GM18909 (cell line): Measurements from ENCODE around the gene ACSM2A.
"Not testable (repeated sequence)": the region's sequence is repeated elsewhere in the genome, so short reads cannot be mapped to it uniquely, and the experiment has no call there.

Source experiments
- ATAC-seq: cut with Tn5 transposase; IDR thresholded peaks from one replicate; pipeline ENCODE4 v1.9.1; 2021; ENCODE audit warnings: mild to moderate bottlenecking; ENCODE audit not compliant: unreplicated experiment, poor library complexity

ACSM2A gene

DNA sequence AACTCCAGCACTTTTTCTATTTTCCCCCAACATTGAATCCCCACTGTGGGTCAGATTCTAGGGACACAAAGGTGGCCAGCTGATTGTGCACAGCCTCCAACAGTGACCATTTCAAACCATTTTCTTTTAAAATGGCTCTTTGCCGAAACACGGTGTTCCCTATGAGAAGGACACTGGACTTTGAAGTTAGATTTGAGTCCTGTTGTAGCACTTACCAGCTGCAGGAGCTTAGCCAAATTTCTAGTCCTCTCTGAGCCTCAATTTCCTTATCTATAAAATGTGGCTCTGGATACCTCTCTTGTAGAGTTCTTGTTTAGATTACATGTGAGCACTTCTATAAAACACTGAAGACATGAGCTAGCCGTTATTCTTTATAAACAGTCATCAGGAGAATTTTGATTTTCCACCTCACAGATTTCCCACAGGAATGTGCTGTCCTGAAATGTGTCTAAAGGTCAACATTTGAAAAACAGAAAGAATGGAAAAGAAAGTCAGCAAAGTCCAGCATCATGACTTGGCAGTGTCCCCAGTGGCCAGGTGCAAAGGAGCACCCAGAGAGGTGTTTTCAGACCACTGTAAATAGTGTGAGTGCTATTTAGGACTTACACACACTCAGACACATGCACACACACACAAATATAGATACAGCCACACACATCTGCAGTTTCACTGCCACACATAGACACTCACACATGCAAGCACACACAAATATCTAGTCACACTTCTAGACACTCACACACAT is 4.5 kb upstream of the ACSM2A start:
- not testable (repeated sequence) for ATAC-seq

DNA sequence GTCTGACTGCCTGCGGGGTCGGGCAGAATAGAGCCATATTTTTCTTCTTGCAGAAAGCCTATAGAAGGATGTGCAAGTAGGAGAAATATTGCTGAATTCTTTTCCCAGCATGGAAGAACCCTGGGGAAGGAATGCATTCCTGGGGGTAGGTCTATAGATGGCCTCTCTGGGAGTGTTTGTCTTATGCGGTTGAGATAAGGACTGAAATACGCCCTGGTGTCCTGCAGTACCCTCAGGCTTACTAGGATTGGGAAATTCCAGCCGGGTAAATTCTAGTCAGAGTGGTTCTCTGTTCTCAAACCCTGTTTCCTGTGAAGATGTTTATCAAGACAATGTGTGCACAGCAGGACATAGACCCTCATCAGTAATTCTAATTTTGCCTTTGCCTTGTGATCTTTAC is 2.3 kb downstream of the ACSM2A start:
- not testable (repeated sequence) for ATAC-seq

DNA sequence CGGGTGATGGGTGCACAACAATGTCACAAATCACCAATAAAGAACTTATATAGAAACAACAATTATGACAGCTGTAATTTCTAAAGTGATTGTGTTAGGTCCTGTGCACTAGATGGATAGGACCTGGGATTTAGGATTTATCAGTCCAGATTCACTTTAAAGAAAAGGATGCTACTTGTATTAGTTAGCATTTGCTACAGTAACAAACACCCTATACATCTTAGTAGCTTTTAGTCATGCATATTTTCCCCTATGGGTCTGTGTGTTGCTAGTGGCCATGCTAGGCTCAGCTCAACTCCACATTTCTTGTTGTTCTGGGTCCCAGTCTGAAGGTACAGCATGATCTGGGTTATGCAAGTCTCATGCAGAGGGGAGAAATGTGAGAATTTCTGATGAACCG is 7.9 kb downstream of the ACSM2A start:
- not testable (repeated sequence) for ATAC-seq

DNA sequence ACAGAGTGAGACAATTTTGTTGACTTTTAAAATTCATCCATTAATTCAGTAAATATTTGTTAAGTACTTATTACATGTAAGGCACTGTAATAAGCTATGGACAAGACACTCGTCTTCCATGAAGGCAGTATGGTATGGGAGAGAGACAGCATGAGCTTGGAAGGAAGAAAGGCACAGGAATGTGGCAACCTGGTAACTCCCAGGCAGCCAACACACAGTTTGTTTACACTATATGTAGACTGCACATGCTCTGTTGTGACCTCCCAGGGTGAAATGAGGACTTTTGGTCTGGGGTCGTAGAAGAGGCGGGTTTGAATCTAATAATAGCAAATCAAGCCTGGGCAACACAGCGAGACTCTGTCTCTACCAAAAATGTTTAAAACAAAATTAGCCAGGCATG is 9.0 kb downstream of the ACSM2A start:
- not testable (repeated sequence) for ATAC-seq

DNA sequence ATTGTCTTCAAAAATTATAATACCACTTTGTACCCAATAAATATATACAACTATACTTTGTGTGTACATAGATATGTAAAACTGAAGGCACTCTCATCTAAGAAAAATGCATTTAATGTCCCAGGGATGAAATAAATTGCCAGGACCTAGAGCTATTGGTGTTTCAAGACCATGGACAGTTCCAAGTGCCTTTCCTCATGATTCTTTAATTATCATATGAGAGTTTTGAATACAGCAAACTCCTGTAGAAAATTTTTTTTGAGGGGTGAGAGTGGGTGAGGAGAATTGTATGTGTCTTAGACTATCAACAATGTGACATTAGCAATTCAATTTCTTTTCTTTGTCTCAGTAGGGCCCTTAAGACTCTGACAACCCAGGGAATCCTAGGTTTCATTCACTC is 17.6 kb downstream of the ACSM2A start:
- ATAC-seq, result not testable (repeated sequence)

DNA sequence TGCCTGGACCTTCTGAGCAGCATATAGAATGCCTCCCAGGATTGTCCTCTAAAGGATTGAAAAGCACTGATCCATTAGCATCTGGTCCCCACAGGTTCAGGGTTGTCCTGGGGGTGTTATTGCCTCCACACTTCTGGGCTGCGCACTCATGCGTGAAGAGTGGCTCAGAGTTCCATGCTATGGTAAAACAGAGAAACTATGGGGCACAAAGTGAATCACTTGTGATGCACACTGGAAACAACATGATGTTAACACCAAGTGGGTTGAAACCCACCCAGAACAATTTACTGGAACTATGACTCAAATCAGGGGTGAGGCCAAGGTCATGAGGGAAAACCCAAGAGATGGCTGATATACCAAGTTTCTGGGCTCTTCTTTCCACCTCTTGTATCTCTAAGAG is 18.6 kb downstream of the ACSM2A start:
- not testable (repeated sequence) for ATAC-seq

DNA sequence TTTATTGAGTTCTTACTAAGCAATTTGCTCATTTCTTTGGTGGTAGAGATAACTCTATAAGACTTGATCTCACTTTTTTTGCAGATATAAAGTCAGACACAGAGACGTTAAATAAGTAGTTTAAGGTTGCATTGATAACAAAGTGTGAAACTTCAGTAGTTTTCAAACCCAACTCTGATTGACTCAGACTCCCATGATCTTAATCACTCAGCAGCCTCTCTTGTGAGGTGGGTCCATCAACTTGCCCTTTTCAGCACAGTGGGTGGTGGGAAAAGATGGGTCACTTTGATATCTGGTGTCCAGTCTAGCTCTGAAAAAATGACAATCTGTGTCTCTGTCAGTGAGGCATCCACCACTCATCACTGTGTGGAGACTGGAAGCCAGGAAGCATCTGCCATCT is 19.4 kb downstream of the ACSM2A start:
- ATAC-seq, result not testable (repeated sequence)

DNA sequence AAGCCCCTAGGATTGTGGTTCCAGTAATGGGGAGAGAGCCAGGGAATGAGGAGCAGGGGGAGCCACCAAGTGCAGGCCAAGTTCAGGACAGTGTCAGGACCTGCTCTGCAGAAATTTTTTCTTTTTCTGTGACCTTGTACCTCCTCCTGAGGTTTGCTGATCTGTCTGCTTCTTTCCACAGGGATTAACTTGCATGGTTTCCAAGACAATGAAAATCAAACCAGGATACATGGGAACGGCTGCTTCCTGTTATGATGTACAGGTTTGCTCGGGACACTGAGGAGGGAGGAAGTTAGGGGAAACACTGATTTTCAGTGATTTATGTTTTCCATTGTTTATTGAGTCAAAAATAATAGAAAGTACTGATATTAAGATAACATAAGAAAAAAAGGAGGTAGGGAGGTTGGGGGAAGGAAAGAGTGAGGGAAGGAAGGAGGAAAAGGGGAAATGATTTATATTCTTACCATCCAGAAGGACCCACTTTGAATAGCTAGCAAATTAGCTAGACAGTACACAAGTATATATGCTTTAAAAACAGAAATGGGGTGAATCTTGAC is 25.9 kb downstream of the ACSM2A start:
- not testable (repeated sequence) for ATAC-seq

DNA sequence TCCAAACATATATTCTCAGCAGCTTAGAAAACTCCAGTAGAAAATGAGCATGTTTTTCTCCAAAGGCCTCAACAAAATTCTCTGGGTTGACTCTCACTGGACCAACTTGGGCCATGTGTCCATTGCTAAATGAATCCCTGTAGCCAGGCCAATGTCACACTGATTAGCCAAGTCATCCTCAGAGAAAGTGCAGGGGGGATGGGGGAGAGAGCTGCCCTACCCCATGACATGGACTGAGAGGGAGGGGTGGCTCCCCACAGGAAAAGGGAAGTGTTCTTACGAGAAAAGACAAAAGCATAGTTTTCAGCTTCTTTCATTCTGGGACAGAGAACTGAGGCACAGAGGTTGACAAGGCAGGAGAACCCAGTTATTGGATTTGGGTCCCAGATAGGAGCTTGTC is 32.7 kb downstream of the ACSM2A start:
- not testable (repeated sequence) for ATAC-seq

DNA sequence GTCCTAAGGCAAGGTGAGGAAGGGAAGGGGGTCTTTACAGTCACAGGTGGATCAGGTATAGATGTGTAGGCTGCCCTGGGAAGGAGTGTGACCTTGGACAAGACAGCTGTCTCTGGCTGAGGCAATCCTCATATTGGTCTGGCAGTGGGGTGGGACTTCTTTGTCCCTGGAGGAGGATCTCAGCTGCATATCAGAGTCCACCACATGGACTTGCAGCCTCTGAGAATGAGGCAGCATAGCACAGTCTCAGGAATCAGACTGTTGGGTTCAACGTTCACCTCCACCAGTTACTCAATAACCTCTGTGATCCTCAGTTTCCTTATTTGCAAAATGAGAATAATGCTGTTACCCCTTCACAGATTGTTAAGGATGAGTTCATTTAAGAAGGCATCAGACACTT is 33.4 kb downstream of the ACSM2A start:
- ATAC-seq, result no peak

DNA sequence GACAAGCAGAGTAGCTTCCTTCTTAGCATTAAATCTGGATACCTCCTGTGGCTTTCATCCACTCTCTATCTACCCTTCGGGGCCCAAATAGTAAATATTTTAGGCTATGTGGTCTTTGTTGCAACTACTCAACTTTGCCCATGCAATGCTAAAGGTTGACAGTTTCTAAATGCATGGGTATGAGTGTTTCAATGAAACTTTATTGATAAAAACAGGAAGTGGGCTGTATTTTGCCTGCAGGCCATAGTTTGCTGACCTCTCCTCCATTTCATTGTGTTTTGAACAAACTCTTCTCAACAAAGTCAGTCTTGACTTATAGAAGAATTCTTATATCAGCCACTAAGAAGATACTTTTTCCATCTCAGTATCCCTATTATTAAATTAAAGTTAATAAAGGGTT is 34.1 kb downstream of the ACSM2A start:
- no peak for ATAC-seq

DNA sequence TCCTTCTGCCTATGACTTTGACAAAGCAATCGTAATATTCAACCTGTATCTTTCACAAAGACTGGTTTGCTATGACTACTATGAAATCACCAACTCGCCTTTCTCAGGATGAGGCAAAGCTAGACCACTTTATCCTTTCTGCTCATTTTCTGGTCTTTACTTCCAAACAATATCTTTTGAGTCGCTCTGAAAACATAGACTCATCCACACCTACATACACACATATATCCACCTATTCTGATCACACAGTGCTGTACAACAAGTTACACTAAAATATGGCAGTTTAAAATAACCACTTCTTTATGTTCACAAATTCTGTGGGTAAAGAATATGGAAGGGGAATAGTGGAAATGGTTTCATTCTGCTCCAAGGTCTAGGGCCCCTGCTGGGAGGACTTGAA is 39.7 kb downstream of the ACSM2A start:
- not testable (repeated sequence) for ATAC-seq

DNA sequence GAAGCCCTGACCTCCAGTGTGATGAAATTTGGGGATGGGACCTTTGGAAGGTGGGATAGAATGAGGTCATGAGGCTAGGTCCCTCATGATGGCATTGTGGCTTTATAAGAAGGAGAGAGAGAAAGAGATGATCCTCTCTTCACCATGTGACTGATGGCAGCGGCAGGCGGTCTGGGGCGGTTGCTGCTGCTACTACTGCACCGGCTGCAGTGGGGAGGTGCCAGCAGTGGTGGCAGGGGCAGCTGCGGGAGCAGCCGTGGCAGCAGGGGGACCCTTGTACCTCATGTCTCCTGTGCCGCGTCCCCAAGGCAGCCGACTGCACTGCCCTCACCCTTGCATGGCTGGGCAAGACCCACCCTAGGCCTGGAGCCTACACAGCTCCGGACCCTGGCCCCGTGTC is 40.1 kb downstream of the ACSM2A start:
- not testable (repeated sequence) for ATAC-seq

DNA sequence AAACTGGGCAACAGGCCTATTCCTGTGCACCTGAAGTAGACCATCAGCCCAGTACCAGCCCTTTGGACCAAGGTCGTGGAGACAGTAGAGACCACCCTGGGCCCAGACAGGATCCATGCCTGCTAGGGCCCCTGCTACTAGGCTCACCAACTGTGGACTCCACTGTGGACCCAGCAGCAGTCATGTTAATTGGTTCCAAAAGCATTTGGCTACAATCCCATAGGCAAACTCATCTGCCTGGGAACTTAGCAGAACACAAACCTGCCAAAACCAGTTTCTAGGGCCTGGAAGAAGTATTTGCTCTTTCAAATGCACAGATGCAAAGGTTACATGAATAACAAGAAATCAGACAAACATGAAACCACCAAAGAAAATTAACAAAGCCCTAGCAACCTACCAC is 53.1 kb downstream of the ACSM2A start:
- no peak for ATAC-seq

DNA sequence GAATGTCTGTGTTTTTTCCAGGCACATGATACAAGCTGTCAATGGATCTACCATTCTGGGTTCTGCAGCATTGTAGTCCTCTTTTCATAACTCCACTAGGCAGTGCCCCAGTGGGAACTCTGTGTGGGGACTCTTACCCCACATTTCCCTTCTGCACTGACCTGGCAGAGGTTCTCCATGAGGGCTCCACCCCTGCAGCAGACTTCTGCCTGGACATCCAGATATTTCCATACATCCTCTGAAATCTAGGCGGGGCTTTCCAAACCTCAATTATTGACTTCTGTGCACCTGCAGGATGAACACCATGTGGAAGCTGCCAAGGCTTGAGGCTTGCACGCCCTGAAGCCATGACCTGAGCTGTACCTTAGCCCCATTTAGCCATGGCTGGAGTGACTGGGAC is 56.0 kb downstream of the ACSM2A start:
- no peak for ATAC-seq

DNA sequence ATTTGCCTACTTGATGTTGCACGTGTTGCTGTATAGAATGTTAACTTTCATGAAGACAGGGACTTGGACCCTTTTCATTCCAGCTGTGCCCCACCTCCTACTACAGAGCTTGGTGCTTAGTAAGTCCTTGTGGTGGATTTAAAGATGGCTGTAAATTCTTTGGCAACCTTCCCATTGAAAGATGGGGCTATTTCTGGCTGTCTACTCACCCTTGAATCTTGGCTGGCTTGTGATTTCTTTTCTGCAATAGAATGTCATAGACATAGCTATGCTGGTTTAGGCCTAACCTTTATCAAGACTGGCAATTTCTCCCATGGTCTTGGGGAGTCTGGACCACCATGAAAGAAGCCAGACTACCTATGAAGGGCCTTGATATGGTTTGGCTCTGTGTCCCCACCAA is 59.0 kb downstream of the ACSM2A start:
- no peak for ATAC-seq

DNA sequence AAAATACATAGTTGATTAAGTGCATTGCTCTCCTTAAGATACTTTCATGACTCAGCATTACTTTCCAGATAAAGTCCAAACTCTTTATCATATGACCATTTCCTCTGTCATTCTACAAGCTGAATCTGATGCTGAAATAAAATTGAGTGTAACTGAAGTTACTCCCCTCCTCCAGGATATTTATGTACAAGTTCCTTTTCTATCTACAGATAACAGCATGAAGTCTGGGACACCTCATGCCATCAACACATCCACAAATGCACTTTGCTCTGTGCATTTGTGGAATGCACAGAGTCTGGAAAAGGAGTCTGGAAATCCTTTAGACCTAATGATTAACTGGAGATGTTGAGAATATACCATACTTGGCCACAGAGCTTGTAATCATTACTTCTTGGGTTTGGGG is 64.4 kb downstream of the ACSM2A start:
- ATAC-seq, result no peak

DNA sequence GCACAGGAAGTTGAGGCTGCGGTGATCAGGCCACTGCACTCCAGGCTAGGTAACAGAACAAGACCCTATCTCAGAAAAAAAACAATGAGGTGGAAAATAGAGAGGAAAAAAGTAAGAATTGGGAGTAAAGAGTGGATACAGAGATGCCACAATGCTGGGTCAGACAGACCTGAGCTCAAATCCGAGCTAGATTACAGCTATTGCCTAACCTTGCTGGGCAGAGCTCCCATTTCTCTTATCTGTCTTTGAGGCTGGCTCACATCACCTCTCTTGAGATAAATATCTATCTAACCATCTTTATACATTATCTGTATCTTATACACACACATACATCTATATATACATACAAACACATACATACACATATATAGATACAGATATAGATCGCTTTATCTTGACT is 65.8 kb downstream of the ACSM2A start:
- ATAC-seq, result no peak

DNA sequence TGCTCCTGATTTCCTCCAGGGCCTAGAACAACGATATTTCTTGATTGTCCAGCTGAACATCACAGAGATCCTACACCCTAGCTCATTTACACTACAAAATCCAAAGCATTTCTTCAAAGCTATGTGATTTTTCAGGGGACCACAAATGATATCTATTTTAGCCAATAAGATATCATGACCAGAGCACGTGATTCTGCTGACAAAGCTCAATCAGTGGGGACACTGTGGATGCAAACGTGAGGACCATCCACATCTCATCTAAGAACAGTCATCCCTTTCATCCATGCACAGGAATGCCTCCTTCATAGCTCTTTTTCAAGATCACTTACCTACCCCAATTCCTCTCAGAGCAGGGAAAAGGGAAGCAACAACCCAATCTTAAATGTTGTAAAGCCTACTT is 67.9 kb downstream of the ACSM2A start:
- ATAC-seq, result no peak

DNA sequence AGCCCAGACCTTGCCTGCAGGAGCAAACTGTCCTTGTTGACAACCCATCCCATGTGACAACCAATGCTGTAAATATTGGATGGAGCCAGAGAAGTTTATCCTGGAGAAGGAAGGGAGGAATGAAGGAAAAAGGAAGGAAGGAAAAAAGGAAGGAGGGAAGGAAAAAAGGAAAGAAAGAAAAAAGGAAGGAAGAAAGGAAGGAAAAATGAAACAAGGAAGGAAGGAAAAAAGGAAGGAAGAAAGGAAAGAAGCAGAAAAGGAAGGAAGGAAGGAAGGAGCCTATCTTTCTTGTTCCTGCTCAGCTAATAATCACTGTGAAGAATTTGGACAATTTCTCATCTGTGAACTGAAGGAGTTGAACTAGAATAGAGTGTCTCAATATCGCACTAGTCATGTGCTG is 68.8 kb downstream of the ACSM2A start:
- no peak for ATAC-seq

DNA sequence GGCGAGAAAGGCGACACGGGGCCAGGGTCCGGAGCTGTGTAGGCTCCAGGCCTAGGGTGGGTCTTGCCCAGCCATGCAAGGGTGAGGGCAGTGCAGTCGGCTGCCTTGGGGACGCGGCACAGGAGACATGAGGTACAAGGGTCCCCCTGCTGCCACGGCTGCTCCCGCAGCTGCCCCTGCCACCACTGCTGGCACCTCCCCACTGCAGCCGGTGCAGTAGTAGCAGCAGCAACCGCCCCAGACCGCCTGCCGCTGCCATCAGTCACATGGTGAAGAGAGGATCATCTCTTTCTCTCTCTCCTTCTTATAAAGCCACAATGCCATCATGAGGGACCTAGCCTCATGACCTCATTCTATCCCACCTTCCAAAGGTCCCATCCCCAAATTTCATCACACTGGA is 80.5 kb downstream of the ACSM2A start:
- ATAC-seq, result not testable (repeated sequence)

DNA sequence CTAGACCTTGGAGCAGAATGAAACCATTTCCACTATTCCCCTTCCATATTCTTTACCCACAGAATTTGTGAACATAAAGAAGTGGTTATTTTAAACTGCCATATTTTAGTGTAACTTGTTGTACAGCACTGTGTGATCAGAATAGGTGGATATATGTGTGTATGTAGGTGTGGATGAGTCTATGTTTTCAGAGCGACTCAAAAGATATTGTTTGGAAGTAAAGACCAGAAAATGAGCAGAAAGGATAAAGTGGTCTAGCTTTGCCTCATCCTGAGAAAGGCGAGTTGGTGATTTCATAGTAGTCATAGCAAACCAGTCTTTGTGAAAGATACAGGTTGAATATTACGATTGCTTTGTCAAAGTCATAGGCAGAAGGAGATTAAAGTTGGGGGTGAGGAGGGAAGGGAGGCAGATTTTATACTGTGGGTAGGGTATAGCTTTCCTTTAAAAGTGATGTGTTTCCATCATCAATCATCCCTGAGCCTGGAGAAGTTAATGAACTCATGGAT is 81.0 kb downstream of the ACSM2A start:
- ATAC-seq, result not testable (repeated sequence)
